Stimulated activated CD8-positive, alpha-beta memory T cell treated with anti-CD3 and anti-CD28 coated beads, Interleukin-12 subunit alpha, Interleukin-12 subunit beta, amount 100 ng/mL, for 4 hours (primary cell): ENCODE data around the gene MICA.
A peak's percentile ranks its signal among the peaks of the same experiment; 100 is the strongest.
"Not testable (repeated sequence)": the region's sequence is repeated elsewhere in the genome, so short reads cannot be mapped to it uniquely, and the experiment has no call there.

ENCODE experiments used
- DNase-seq: peaks from one replicate; pipeline ENCODE4 v3.0.0-alpha.2; 2020; ENCODE audit warnings: low read depth

The MICA gene

GRCh38 chr6:31414148-31414770 lies 10.9 kb downstream of the MICA start:
- DNase-seq = not testable (repeated sequence)

- DNase-seq = no peak
Measured at GRCh38 chr6:31414771-31415265, 11.4 kb downstream of the MICA start.

- DNase-seq = no peak
Measured at GRCh38 chr6:31416394-31417014, 13.1 kb downstream of the MICA start.

GRCh38 chr6:31418251-31418650 lies 14.9 kb downstream of the MICA start:
- DNase-seq = no peak

GRCh38 chr6:31419842-31420241 lies 16.4 kb downstream of the MICA start:
- no peak for DNase-seq

- no peak for DNase-seq
Measured at GRCh38 chr6:31420546-31420945, 17.2 kb downstream of the MICA start.

GRCh38 chr6:31422587-31422986 lies 19.2 kb downstream of the MICA start:
- DNase-seq = no peak

GRCh38 chr6:31423550-31423949 lies 20.2 kb downstream of the MICA start:
- no peak for DNase-seq

GRCh38 chr6:31426395-31427354 lies 23.3 kb downstream of the MICA start:
- DNase-seq = no peak

- no peak for DNase-seq
Measured at GRCh38 chr6:31430449-31430848, 27.1 kb downstream of the MICA start.

- DNase-seq = not testable (repeated sequence)
Measured at GRCh38 chr6:31435051-31435450, 31.7 kb downstream of the MICA start.

GRCh38 chr6:31438222-31438621 lies 34.8 kb downstream of the MICA start:
- no peak for DNase-seq

- DNase-seq = no peak
Measured at GRCh38 chr6:31438677-31439076, 35.3 kb downstream of the MICA start.

GRCh38 chr6:31441365-31442267 lies 38.2 kb downstream of the MICA start:
- peak; percentile 71 for DNase-seq

GRCh38 chr6:31446481-31446880 lies 43.1 kb downstream of the MICA start:
- DNase-seq = no peak

GRCh38 chr6:31446999-31447789 lies 43.8 kb downstream of the MICA start:
- not testable (repeated sequence) for DNase-seq

- DNase-seq = no peak
Measured at GRCh38 chr6:31450751-31451150, 47.4 kb downstream of the MICA start.

GRCh38 chr6:31452859-31453258 lies 49.5 kb downstream of the MICA start:
- no peak for DNase-seq

GRCh38 chr6:31453259-31453658 lies 49.9 kb downstream of the MICA start:
- DNase-seq = no peak

- not testable (repeated sequence) for DNase-seq
Measured at GRCh38 chr6:31459864-31460263, 56.5 kb downstream of the MICA start.
